Cortex of kidney (tissue), 1 donor: ENCODE data around the gene PAPOLA.
"Not testable (repeated sequence)": the region's sequence is repeated elsewhere in the genome, so short reads cannot be mapped to it uniquely, and the experiment has no call there.

Experiments used
- DNase-seq: peaks from one replicate; lab custom pipeline; 2025; lab: John Stamatoyannopoulos, UW

PAPOLA gene

GRCh38 chr14:96501740-96502620, at the start of gene PAPOLA:
Gene PAPOLA (plus strand): TSS chr14:96502382. CDS start chr14:96502593, 211 bp downstream.
- DNase-seq: peak; percentile 65

GRCh38 chr14:96452684-96453083, 49.5 kb upstream of the PAPOLA start:
- DNase-seq: no peak

- no peak for DNase-seq
Measured at GRCh38 chr14:96455588-96455987, 46.6 kb upstream of the PAPOLA start.

DNA sequence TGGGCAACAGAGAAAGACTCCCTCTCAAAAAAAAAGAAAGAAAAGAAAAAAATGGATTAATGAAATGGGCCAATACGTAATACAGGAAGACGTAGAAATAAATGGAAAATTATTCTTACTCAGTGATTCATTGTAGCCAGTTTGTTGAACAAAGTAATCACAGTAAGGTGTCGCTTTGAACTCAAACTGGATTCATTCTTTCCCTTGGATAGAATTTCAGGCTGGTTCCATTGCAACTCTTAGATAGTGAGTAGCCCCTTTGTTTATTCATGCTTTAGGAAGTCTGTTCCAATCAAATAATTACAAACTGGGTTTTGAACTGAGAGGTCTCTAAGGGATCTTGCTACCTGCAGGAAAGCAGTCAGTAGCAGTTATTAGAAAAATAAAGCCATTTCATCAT, 42.3 kb upstream of the PAPOLA start:
- DNase-seq: no peak

DNA sequence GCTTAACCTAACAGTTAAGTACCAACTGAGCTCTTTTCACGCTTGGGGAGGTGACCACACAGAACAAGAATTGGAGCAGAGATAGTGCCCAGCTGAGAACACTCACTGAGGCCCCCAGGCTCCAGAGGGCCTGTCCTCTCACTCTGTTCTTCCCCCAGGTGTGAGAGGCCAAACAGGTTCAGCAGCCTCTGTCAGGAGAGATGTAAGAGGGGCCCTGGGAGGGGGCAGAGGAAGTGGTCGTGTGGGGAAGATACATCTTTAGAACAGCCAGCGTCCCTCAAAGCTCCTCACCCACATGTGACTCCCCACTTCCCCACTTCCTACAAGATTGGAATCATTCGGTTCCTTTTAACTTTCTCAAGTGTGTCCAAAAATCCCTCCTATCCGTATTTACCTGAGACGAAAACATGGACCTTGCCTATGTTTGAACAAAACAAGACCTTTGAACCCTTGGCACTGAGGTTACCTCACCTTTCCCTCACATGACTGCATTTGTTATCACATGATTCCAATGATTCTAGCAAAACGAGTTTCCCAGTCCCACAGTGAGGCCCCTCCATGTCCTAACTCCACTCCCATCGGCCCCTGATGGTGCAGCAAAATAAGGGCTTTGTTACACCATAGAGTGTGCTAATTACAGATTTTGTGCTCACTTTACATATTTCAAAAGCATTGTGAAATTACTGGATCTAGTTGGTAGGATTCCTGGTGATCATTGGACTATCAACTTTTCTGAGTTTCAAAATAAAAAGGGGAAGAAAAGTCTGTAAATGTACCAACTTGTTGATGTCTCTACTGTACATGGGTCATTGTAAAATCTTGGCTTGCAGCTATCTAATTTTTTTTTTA, 40.0 kb upstream of the PAPOLA start:
- DNase-seq: no peak

- no peak for DNase-seq
Measured at GRCh38 chr14:96464136-96464535, 38.0 kb upstream of the PAPOLA start.

DNA sequence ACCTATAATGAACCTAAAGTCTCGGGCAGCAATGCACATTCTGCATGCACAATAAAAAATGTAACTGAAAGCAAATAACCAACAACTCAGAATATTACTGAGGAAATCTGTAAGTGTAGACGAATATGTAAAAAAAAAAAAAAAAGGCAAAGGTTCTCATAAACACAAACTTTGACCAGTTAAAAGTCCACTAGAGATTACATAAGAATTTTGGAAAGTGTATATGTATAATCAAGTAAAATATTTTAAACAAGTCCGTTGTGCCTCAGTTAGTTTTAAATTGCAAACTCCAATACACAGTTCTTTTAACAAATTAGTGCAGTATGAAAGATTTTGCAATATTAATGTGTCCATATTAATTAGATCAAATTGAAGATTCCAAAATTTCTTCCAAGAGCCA, 35.3 kb upstream of the PAPOLA start:
- DNase-seq: no peak

GRCh38 chr14:96470331-96470730, 31.9 kb upstream of the PAPOLA start:
- no peak for DNase-seq

DNA sequence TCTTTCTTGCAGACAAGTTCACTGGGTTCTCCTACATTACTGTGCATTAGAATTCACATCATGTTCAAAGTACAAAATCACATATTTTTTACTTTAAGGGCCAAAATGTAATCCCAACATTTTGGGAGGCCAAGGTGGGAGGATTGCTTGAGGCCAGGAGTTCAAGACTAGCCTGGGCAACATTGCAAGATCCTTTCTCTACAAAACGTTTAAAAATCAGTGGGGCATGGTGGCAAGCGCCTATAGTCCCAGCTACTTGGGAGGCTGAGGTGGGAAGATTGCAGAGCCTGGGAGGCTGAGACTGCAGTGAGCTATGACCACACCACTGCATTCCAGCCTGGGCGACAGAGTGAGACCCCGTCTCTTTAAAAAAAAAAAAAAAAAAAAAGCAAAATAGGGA, 31.2 kb upstream of the PAPOLA start:
- DNase-seq: not testable (repeated sequence)

GRCh38 chr14:96478119-96478518, 24.1 kb upstream of the PAPOLA start:
- no peak for DNase-seq

DNA sequence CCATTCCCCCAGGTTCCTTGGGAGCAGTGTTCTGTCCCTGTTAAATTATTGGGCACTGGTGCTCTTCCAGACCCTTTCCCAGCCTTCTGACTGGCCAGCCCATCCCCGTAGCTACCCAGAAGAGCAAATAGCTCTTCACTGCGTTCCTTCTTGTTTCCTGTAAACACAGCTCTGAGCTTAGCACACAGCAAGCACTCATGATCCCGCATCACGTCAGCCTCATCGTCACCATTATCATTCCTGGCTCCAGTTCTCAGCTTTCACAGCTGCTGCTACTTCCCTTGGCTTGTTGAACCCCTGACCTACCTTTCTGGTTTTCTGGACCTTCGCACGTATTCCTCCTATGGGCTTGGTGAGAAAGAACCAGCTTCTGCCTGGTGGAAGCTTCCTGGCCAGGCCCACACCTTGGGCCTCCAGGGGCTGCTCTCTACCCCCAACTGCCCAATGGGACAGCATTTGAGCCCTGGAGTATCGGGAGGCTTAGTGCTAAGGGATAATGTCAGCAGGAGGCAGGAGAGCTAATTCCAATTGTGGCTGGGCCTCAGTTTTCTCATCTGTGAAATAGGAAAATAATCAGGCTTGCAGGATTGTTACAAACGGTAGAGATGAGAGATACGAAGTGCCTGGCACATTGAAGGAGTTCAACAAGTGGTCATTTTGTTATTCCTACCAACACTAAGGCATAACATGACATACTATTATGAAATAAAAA, 22.6 kb upstream of the PAPOLA start:
- DNase-seq: no peak

- DNase-seq: no peak
Measured at GRCh38 chr14:96481731-96482314, 20.4 kb upstream of the PAPOLA start.

DNA sequence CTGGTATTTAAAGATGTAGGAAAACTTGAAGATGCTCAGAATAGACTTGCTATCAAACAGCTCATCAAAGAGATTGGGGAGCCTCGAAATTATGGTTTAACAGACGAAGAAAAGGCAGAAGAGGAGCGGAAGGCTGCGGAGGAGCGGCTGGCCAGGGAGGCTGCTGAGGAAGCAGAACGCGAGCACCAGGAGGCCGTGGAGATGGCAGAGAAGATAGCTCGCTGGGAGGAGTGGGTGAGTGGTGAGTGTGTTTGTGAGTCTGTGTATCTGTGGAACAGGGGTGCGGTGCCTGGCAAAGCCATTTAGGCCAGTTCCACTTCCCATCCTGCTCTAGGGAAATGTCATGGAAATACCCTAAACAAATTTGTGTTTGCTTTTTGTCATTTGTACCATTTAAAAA, 19.2 kb upstream of the PAPOLA start:
- DNase-seq: no peak

DNA sequence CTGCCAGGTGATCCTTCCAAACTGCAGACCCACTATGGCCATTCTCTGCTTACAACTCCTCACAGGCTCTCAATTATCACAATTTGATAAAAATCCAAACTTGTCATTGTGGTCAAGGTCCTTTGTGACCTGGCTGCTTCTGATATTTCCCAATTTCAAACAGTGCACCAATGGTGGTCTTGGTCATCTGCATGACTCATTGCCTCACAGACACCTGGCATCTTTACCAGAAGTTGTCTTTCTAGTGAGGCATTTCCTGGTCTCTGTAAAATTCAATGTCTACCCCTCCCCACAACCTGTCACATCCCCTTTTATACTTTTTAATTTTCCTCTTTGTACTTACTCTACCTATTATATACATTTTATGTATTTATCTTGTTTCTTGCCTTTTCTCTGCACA, 17.8 kb upstream of the PAPOLA start:
- no peak for DNase-seq

DNA sequence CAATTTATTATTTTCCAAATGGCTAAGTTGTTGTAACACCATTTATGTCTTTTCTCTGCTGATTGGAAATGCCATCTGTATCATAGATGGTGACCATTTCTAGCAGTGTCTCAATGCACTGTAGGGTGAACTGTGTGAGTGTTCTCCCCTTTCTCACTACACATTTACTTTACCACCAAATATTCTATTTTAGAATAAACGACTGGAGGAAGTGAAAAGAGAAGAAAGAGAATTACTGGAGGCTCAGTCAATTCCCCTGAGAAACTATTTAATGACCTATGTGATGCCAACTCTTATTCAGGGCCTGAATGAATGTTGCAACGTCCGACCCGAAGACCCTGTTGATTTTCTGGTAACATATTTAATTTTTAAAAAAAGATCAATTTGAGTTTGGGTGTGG, 15.5 kb upstream of the PAPOLA start:
- DNase-seq: no peak

GRCh38 chr14:96489327-96489726, 12.9 kb upstream of the PAPOLA start:
- DNase-seq: no peak

DNA sequence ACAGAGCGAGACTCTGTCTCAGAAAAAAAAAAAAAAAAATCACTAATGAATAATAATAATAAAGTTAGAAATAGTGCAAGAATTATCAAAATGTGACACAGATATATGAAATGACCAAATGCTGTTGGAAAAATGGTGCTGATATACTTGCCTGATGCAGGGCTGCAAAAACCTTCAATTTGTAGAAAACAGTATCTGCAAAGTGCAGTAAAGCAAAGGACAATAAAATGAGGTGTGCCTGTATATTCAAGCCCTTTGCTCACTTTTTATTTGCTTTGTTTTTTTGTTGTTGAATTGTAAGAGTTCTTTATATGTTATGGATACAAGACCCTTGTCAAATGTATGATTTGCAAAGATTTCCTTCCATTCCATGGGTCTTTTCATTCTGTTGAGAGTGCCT, 9.0 kb upstream of the PAPOLA start:
- DNase-seq: no peak

GRCh38 chr14:96494331-96494730, 7.9 kb upstream of the PAPOLA start:
- DNase-seq: no peak

GRCh38 chr14:96497087-96497486, 5.1 kb upstream of the PAPOLA start:
- DNase-seq: no peak

- no peak for DNase-seq
Measured at GRCh38 chr14:96497586-96497985, 4.6 kb upstream of the PAPOLA start.

GRCh38 chr14:96501217-96501739, 904 bp upstream of the PAPOLA start:
- no peak for DNase-seq
